Naive thymus-derived CD8-positive, alpha-beta T cell (primary cell): Measurements from ENCODE around the gene RAD51B. TPM values are rescaled to one million over a fixed set of nuclear protein-coding genes. Genes with fewer than 3 reads are reported as not detected.
A peak's percentile ranks its signal among the peaks of the same experiment; 100 is the strongest.

Experiments used
- ATAC-seq, 2 donors: fragments of 150-1000 bp; cut with Tn5 transposase in 1 of 2; sonication (Bioruptor Pico), chemical (Tn5 transposase) in 1 of 2; 1 replicate in 1 of 2; 2 replicates in 1 of 2; pipeline ENCODE4 v1.10.0; 2021; ENCODE audit warnings: mild to moderate bottlenecking in 2 of 2, moderate library complexity in 2 of 2
- POLR2A ChIA-PET: fragments of 350-600 bp; sonication (Branson Sonifier 250); formaldehyde crosslinking; loops from one replicate; lab custom pipeline; 2021; ENCODE audit warnings: antibody characterized with exemption; lab: Charles Lee
- DNase-seq, 10 donors: peaks; one replicate each; pipeline versions ENCODE4 v3.0.0 to v3.0.0-alpha.2; 2020 to 2022
- H3K27ac Mint-ChIP-seq, 10 donors: one replicate each; pipeline ENCODE4 v1.8.0; 2020 to 2022; ENCODE audit warnings: mild to moderate bottlenecking in 10 of 10, mixed read lengths in 10 of 10, moderate library complexity in 4 of 10, inconsistent platforms in 1 of 10
- H3K27me3 Mint-ChIP-seq, 5 donors: one replicate each; pipeline ENCODE4 v1.8.0; 2021 to 2022; ENCODE audit warnings: mixed read lengths in 5 of 5
- H3K36me3 Mint-ChIP-seq, 3 donors: one replicate each; pipeline ENCODE4 v1.8.0; 2020 to 2022; ENCODE audit warnings: mixed read lengths in 3 of 3, mild to moderate bottlenecking in 2 of 3, inconsistent platforms in 1 of 3
- H3K4me1 Mint-ChIP-seq, 4 donors: one replicate each; pipeline ENCODE4 v1.8.0; 2021 to 2022; ENCODE audit warnings: mixed read lengths in 4 of 4
- H3K4me3 Mint-ChIP-seq, 10 donors: one replicate each; pipeline ENCODE4 v1.8.0; 2020 to 2022; ENCODE audit warnings: mild to moderate bottlenecking in 10 of 10, mixed read lengths in 10 of 10, moderate library complexity in 6 of 10, inconsistent platforms in 1 of 10
- H3K9me3 Mint-ChIP-seq, 9 donors: one replicate each; pipeline ENCODE4 v1.8.0; 2020 to 2022; ENCODE audit warnings: mixed read lengths in 9 of 9, mild to moderate bottlenecking in 3 of 9, inconsistent platforms in 1 of 9, moderate library complexity in 1 of 9
- polyA plus RNA-seq, 3 donors: library from polyadenylated mRNA; unstranded; fragments of 300-500 nt; fragmentation: Illumina TruSeq; gene quantifications; one replicate each; pipeline ENCODE4 v1.2.3, GENCODE V29; 2021
- total RNA-seq, 8 experiments: library from RNA in 2 of 8; stranded (reverse) in 2 of 8; gene quantifications; one replicate each; pipeline ENCODE4 v1.2.3 and lab custom pipeline; 2021 to 2026

Gene RAD51B
- total and polyA plus RNA-seq, 5 experiments from 2014 or later = 15.1 to 30.0 (median 26.4) TPM

DNA sequence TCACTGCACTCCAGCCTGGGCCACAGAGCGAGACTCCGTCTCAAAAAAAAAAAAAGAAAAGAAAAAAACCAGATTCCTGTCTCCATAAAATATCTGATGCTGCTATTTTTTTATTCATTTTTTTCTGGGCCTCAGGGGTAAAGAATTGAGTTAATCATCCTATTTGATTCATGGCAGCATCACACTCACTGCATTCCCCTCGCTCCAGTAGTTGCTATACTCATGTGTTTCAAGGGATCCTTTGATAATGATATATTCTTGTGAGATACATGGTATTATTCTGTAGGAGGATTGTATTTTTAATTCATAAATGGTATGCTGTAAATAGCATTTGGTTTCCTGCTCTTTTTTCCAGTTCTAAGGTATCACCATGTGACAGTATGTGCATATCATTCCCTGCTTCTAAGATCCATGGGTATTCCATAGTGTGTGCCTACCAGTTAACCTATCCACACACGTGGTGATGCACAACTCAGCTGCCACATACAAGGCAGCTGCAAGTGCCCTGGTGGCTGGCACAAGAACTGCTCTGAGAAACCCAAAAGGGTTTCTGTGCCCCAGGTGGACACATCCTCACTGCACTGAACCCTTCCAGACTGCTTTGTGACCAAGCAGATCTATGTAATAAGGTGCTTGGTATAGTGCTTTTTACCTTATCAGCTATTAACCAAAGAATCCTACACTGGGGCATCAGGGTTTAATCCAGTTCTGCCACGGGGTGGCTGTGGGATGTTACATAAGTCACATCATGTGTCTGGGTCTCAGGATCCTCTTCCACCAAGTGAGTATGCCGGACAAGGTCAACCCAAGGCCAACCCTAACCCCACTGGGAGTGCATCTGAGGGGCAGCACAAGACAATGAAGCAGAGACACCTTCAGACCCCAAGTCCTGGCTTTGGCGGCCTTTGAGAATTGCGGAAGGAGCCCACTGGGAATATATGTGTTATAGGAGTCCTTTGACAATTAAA, 898.7 kb downstream of the RAD51B start:
- peaks cover 12 to 39% (median 22%) of the 10 kb centered on the region in 4 donors for H3K4me1 Mint-ChIP-seq
- H3K4me3 Mint-ChIP-seq = no peak overlapping the region
- DNase-seq (no peak), ATAC-seq (peak in 1 of 2 donors; percentile 40)
- peak overlapping the region in 4 of 10 donors; percentile 48 to 78 (median 65) for H3K27ac Mint-ChIP-seq
- H3K9me3 Mint-ChIP-seq = peaks cover 0 to 15% (median 0%) of the 10 kb centered on the region in 9 donors
- POLR2A ChIA-PET = interaction anchor here (1.5 to 2.1 kb wide), 3 partner anchors 15 to 71 kb away, joined by 4 to 7 read pairs (median 5); no protein-coding TSS in a partner anchor
- no peaks in the 10 kb centered on the region for H3K27me3 Mint-ChIP-seq
- H3K36me3 Mint-ChIP-seq = no peaks in the 10 kb centered on the region

GRCh38 chr14:68719634-68720384, 900.2 kb downstream of the RAD51B start:
- H3K9me3 Mint-ChIP-seq = peaks cover 0 to 15% (median 0%) of the 10 kb centered on the region in 9 donors
- H3K27ac Mint-ChIP-seq = peak overlapping the region in 3 of 10 donors; percentile 28 to 74 (median 52)
- peak overlapping the region in 1 of 10 donors; percentile 36 for H3K4me3 Mint-ChIP-seq
- H3K27me3 Mint-ChIP-seq = no peaks in the 10 kb centered on the region
- POLR2A ChIA-PET = interaction anchor here (0.6 to 1.6 kb wide), 3 partner anchors 13 to 496 kb away, joined by 3 to 7 read pairs (median 4); no protein-coding TSS in a partner anchor
- ATAC-seq = peak; percentile 43 to 65
- DNase-seq = peak in 2 of 10 donors; percentile 7 to 28
- peaks cover 6 to 33% (median 18%) of the 10 kb centered on the region in 4 donors for H3K4me1 Mint-ChIP-seq
- no peaks in the 10 kb centered on the region for H3K36me3 Mint-ChIP-seq

- ATAC-seq = no peak
- H3K4me1 Mint-ChIP-seq = peaks cover 5 to 27% (median 13%) of the 10 kb centered on the region in 4 donors
- POLR2A ChIA-PET = interaction anchor here (0.6 to 0.9 kb wide), 2 partner anchors 30 to 185 kb away, joined by 3 read pairs; no protein-coding TSS in a partner anchor
Observed at GRCh38 chr14:68722186-68722585, 902.6 kb downstream of the RAD51B start.

GRCh38 chr14:68722968-68723566, 903.5 kb downstream of the RAD51B start:
- H3K36me3 Mint-ChIP-seq = no peaks in the 10 kb centered on the region
- ATAC-seq (no peak), DNase-seq (no peak)
- peaks cover 0 to 15% (median 0%) of the 10 kb centered on the region in 9 donors for H3K9me3 Mint-ChIP-seq
- peaks cover 5 to 34% (median 12%) of the 10 kb centered on the region in 4 donors for H3K4me1 Mint-ChIP-seq
- no peak overlapping the region for H3K27ac Mint-ChIP-seq
- no peaks in the 10 kb centered on the region for H3K27me3 Mint-ChIP-seq
- H3K4me3 Mint-ChIP-seq = no peak overlapping the region
- POLR2A ChIA-PET = interaction anchor here (0.9 kb wide), 1 partner anchor 29 kb away, joined by 3 read pairs; no protein-coding TSS in a partner anchor

More at GRCh38 chr14:68722186-68722585, 902.6 kb downstream of the RAD51B start:
- Mint-ChIP-seq H3K4me3 (no peak overlapping the region), H3K9me3 (peaks cover 0 to 15% (median 0%) of the 10 kb centered on the region in 9 donors), H3K27ac (peak overlapping the region in 1 of 10 donors; percentile 11), H3K27me3 (no peaks in the 10 kb centered on the region), H3K36me3 (no peaks in the 10 kb centered on the region)
- no peak for DNase-seq

DNA sequence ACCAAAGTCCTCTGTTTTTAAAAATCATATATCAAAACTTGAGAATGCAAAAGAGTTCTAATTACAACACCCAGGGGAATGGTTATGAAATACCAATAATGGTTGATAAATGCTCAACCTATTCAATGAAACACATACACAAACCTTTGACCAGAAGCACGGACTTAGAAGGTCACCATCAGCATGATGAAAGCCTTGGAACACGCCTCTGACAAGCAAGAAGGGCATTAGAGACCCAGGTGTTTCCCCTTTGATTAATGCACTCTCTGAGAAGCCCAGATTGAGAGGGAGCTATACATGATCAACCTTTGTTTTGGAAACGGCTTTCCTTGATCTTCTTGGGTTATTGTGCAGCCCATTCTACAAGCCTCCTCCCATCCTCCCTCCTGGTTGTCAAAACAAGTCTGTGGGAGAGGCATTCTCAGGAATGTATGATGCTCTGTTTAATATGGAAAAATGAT, 904.3 kb downstream of the RAD51B start:
- no peak for ATAC-seq
- Mint-ChIP-seq H3K27me3 (no peaks in the 10 kb centered on the region), H3K27ac (peak overlapping the region in 1 of 10 donors; percentile 17), H3K9me3 (peaks cover 0 to 15% (median 0%) of the 10 kb centered on the region in 9 donors), H3K4me3 (no peak overlapping the region), H3K4me1 (peaks cover 5 to 42% (median 13%) of the 10 kb centered on the region in 4 donors), H3K36me3 (no peaks in the 10 kb centered on the region)
- DNase-seq = no peak
- POLR2A ChIA-PET = no interaction called here

DNA sequence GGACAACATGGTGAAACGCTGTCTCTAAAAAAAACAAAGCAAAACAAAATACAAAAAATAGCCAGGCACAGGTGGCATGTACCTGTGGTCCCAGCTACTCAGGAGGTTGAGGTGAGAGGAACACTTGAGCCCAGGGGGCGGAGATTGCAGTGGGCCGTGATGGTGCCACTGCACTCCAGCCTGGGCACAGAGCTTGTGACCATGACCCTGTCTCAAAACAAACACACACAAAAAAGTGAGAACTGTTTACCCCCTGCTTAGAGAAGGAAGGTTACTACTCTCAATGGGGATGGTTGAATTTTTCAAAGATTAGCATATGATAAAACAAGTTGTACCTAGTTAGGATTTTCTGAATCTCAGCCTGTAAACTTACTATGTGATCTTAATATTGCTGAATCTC, 905.3 kb downstream of the RAD51B start:
- ATAC-seq = no peak
- Mint-ChIP-seq H3K27me3 (no peaks in the 10 kb centered on the region), H3K27ac (no peak overlapping the region), H3K4me1 (peaks cover 0 to 43% (median 6%) of the 10 kb centered on the region in 4 donors), H3K36me3 (no peaks in the 10 kb centered on the region), H3K9me3 (peaks cover 0 to 7% (median 0%) of the 10 kb centered on the region in 9 donors), H3K4me3 (no peak overlapping the region)
- DNase-seq = no peak
- POLR2A ChIA-PET = no interaction called here

DNA sequence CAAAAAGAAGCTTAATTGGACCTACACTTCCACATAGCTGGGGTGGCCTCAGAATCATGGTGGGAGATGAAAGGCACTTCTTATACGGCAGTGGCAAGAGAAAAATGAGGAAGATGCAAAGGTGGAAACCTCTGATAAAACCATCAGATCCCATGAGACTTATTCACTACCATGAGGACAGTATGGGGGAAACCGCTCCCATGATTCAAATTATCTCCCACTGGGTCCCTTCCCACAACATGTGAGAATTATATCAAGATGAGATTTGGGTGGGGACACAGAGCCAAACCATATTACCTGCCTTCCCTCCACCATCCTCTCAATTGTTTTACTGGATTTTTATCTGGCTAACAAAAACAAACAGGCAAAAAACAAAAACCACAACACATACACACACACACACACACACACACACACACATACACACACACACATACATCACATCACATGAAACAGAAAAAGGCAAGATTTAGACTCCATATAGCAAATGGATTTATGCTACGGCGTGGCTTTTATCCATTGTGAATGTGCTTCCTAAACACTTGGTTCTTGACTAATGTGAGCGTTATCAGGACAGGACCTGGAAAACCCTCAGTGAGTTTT, 906.6 kb downstream of the RAD51B start:
- Mint-ChIP-seq H3K9me3 (no peaks in the 10 kb centered on the region), H3K36me3 (no peaks in the 10 kb centered on the region), H3K4me3 (no peak overlapping the region), H3K27ac (no peak overlapping the region), H3K27me3 (no peaks in the 10 kb centered on the region), H3K4me1 (peaks cover 0 to 41% (median 3%) of the 10 kb centered on the region in 4 donors)
- POLR2A ChIA-PET = no interaction called here
- no peak for ATAC-seq
- DNase-seq = no peak

- H3K27me3 Mint-ChIP-seq = no peaks in the 10 kb centered on the region
- no peaks in the 10 kb centered on the region for H3K36me3 Mint-ChIP-seq
- no peak overlapping the region for H3K4me3 Mint-ChIP-seq
- H3K9me3 Mint-ChIP-seq = no peaks in the 10 kb centered on the region
- peaks cover 0 to 48% (median 5%) of the 10 kb centered on the region in 4 donors for H3K4me1 Mint-ChIP-seq
- ATAC-seq (no peak), DNase-seq (no peak)
- H3K27ac Mint-ChIP-seq = peak overlapping the region in 1 of 10 donors; percentile 15
- POLR2A ChIA-PET = no interaction called here
Observed at GRCh38 chr14:68727315-68728047, 907.9 kb downstream of the RAD51B start.

GRCh38 chr14:68728342-68729106, 908.9 kb downstream of the RAD51B start:
- no peak overlapping the region for H3K4me3 Mint-ChIP-seq
- POLR2A ChIA-PET = no interaction called here
- no peaks in the 10 kb centered on the region for H3K27me3 Mint-ChIP-seq

DNA sequence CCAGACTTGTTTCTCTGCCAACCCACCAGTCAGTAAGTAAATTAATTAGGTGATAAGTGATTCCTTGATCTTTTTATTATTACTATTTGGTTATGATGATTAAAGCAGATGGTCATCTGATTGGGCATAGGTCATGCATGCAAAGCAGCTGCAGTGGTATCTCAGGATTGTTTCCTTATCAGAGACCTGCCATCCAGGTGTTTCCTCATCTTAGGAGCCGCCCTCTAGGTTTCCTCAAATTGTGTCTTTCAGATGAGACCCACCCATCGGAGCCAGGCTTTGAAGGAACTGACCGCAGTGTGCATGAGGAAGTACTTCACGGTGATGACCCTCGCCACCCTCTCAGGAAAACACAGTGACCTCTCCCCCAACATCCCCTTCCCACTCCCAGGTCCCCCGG, 910.0 kb downstream of the RAD51B start:
- H3K4me1 Mint-ChIP-seq = peaks cover 8 to 64% (median 21%) of the 10 kb centered on the region in 4 donors
- no peaks in the 10 kb centered on the region for H3K36me3 Mint-ChIP-seq
- POLR2A ChIA-PET = no interaction called here
- DNase-seq (no peak), ATAC-seq (no peak)
- H3K4me3 Mint-ChIP-seq = no peak overlapping the region
- peak overlapping the region in 2 of 10 donors; percentile 22 to 35 for H3K27ac Mint-ChIP-seq
- no peaks in the 10 kb centered on the region for H3K27me3 Mint-ChIP-seq
- no peaks in the 10 kb centered on the region for H3K9me3 Mint-ChIP-seq

More at GRCh38 chr14:68728342-68729106, 908.9 kb downstream of the RAD51B start:
- H3K4me1 Mint-ChIP-seq = peaks cover 4 to 57% (median 13%) of the 10 kb centered on the region in 4 donors
- H3K36me3 Mint-ChIP-seq = no peaks in the 10 kb centered on the region
- peak overlapping the region in 1 of 10 donors; percentile 50 for H3K27ac Mint-ChIP-seq
- DNase-seq = no peak
- ATAC-seq = no peak
- H3K9me3 Mint-ChIP-seq = no peaks in the 10 kb centered on the region
